ENCODE measurements around the gene ATP6V0D1. TPM values are rescaled to one million over a fixed set of nuclear protein-coding genes. Genes with fewer than 3 reads are reported as not detected.
A peak's percentile ranks its signal among the peaks of the same experiment; 100 is the strongest.

ATP6V0D1 gene
- total RNA-seq, 1 experiment from 2014 or later: 76.6 TPM

DNA sequence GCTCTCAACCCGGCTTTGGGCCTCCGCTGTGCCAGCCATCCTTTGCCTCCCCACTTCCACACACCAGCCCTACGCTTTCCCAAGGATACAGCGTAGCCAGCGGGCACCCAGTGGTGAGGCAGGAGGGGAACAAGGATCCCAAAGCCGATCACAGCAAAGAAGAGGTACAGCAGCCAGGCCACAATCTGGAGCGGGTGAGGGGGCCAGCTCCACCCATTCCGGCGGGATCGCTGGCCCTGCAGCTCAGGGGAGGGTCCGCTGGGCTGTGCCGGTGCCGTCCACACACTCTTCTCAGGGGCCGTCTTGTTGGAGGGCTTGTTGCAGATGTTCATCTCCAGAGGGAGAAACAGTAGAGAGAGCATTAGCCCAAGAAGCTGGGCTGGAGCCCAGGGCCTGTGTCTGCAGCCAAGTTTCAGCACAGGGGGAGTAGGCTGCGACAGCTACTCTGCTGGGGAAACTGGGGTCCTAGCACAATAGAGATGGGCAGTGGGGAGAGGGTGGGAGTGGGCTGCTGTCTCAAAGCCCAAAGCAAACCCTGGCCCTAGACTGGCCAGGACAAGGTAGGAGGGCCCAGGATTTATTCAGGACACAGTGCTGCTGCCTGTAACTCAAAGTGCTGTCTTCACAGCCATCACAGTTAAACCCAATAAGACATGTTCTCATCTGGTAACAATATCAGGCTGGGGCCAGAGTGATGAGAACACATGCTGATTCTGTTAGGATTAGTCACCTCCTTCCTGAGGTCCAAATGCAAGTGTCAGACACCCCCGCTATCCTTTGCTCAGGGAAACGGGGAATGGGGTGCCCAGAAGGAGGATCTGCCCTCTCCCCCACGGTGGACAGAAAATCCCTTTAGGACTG is 74.6 kb downstream of the ATP6V0D1 start:
- intact Hi-C loops (cut with micrococcal nuclease): no loop called here
- no peak for TF ChIP-seq EZH2 (IDR thresholded peaks at IDR 0.05; ENCODE audit: low read length, unreplicated experiment)
- TF ChIP-seq, protein P1, sequence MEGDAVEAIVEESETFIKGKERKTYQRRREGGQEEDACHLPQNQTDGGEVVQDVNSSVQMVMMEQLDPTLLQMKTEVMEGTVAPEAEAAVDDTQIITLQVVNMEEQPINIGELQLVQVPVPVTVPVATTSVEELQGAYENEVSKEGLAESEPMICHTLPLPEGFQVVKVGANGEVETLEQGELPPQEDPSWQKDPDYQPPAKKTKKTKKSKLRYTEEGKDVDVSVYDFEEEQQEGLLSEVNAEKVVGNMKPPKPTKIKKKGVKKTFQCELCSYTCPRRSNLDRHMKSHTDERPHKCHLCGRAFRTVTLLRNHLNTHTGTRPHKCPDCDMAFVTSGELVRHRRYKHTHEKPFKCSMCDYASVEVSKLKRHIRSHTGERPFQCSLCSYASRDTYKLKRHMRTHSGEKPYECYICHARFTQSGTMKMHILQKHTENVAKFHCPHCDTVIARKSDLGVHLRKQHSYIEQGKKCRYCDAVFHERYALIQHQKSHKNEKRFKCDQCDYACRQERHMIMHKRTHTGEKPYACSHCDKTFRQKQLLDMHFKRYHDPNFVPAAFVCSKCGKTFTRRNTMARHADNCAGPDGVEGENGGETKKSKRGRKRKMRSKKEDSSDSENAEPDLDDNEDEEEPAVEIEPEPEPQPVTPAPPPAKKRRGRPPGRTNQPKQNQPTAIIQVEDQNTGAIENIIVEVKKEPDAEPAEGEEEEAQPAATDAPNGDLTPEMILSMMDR (conservative IDR thresholded peaks at IDR 0.05; ENCODE audit: low read depth, low read length): no peak
- TF ChIP-seq EZH2phosphoT487 (IDR thresholded peaks at IDR 0.05; ENCODE audit: borderline replicate concordance, low read length): no peak
- H3K27me3 ChIP-seq (ENCODE audit: low read length): no peaks in the 10 kb centered on the region
- CTCF ChIA-PET: no interaction called here
- no peaks in the 10 kb centered on the region for H3K9me3 ChIP-seq (ENCODE audit: low read length)
- H3K27ac ChIP-seq (ENCODE audit: low read length): no peak overlapping the region
- no peak overlapping the region for H2AFZ ChIP-seq (ENCODE audit: low read length)
- H3K4me3 ChIP-seq (ENCODE audit: low read length): no peak overlapping the region
- H3F3A ChIP-seq (ENCODE audit: low read length, unreplicated experiment): no peaks in the 10 kb centered on the region
- BruUV-seq (replicated peaks): no TSS peak
- no peak overlapping the region for H3K9ac ChIP-seq (ENCODE audit: low read length)
- DNase-seq (peak; percentile 39), ATAC-seq (peak; percentile 65)
- H3K36me3 ChIP-seq (ENCODE audit: low read depth, low read length): no peaks in the 10 kb centered on the region
- POLR2A ChIA-PET (ENCODE audit: unreplicated experiment): no interaction called here
- no peak overlapping the region for H3K4me2 ChIP-seq (ENCODE audit: low read length)
- H3K79me2 ChIP-seq (ENCODE audit: low read length): no peaks in the 10 kb centered on the region
- H4K20me1 ChIP-seq (ENCODE audit: low read length): no peaks in the 10 kb centered on the region
- H3K9me2 ChIP-seq (replicated peaks; ENCODE audit: low read length): no peaks in the 10 kb centered on the region
- peaks cover 34% of the 10 kb centered on the region for H3K4me1 ChIP-seq (ENCODE audit: insufficient read depth, low read length)

DNA sequence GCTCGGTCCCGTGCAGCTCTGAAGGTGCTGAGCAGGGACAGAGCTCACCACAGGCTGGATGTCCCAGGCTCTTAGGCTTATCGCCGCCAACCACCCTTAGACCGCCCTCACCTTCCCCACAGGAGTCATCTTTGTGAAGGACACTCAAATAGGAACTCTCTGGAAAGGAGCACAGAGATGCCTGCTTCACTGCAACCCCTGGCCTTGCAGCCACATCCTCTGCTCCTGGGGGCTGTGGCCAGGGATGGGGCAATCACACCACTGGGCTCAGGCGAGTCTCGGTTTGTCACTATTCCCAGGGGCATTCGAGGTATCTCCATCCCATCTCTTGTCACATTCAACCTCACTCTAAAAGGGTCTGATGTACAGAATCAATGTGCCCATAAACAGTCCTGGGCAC is 75.6 kb downstream of the ATP6V0D1 start:
- peaks cover 34% of the 10 kb centered on the region for H3K4me1 ChIP-seq (ENCODE audit: insufficient read depth, low read length)
- H2AFZ ChIP-seq (ENCODE audit: low read length): no peak overlapping the region
- H3F3A ChIP-seq (ENCODE audit: low read length, unreplicated experiment): no peaks in the 10 kb centered on the region
- peak overlapping the region; percentile 44 for H3K4me2 ChIP-seq (ENCODE audit: low read length)
- H3K27ac ChIP-seq (ENCODE audit: low read length): peak overlapping the region; percentile 96
- no peaks in the 10 kb centered on the region for H3K27me3 ChIP-seq (ENCODE audit: low read length)
- H3K9me3 ChIP-seq (ENCODE audit: low read length): no peaks in the 10 kb centered on the region
- no peaks in the 10 kb centered on the region for H3K79me2 ChIP-seq (ENCODE audit: low read length)
- H3K36me3 ChIP-seq (ENCODE audit: low read depth, low read length): no peaks in the 10 kb centered on the region
- ChIA-PET CTCF (no interaction called here), POLR2A (ENCODE audit: unreplicated experiment) (no interaction called here)
- no peak for ATAC-seq
- no peak for DNase-seq
- TF ChIP-seq EZH2 (IDR thresholded peaks at IDR 0.05; ENCODE audit: low read length, unreplicated experiment) (no peak), EZH2phosphoT487 (IDR thresholded peaks at IDR 0.05; ENCODE audit: borderline replicate concordance, low read length) (no peak)
- TF ChIP-seq, protein P1 (conservative IDR thresholded peaks at IDR 0.05; ENCODE audit: low read depth, low read length): no peak
- no peak overlapping the region for H3K4me3 ChIP-seq (ENCODE audit: low read length)
- TSS peak; percentile 56 for BruUV-seq (replicated peaks)
- H3K9ac ChIP-seq (ENCODE audit: low read length): peak overlapping the region; percentile 21; the same call in 1 of the 2 replicates
- no peaks in the 10 kb centered on the region for H4K20me1 ChIP-seq (ENCODE audit: low read length)
- intact Hi-C loops (cut with micrococcal nuclease): no loop called here
- H3K9me2 ChIP-seq (replicated peaks; ENCODE audit: low read length): no peaks in the 10 kb centered on the region

DNA sequence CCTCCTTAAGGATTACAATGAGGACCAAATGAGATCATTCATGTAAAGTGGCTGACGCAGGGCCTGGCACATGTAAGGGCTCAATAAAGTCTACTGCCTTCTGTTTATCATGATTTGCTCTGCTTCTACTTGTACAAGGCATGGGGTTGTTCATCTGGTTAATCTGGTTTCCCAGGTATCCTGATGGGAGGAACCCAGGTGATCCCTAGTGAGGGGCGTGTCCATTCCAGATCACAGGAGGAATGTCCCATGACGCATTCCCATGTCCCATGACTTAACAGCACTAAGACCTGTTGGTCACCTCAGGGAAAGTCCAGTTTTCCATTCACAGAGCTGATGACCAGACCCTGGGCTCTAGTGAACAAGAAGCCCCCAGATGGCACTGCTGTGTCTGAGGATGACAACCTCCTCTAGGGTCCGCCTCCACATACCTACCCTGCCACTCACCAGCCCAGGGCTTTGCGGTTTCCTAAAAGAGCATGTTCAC is 76.2 kb downstream of the ATP6V0D1 start:
- no peaks in the 10 kb centered on the region for H3K9me2 ChIP-seq (replicated peaks; ENCODE audit: low read length)
- no peaks in the 10 kb centered on the region for H3K79me2 ChIP-seq (ENCODE audit: low read length)
- peak overlapping the region; percentile 62; the same call in 1 of the 2 replicates for H3K9ac ChIP-seq (ENCODE audit: low read length)
- no peak overlapping the region for H3K4me3 ChIP-seq (ENCODE audit: low read length)
- H4K20me1 ChIP-seq (ENCODE audit: low read length): no peaks in the 10 kb centered on the region
- peaks cover 34% of the 10 kb centered on the region for H3K4me1 ChIP-seq (ENCODE audit: insufficient read depth, low read length)
- H3F3A ChIP-seq (ENCODE audit: low read length, unreplicated experiment): no peaks in the 10 kb centered on the region
- no peaks in the 10 kb centered on the region for H3K27me3 ChIP-seq (ENCODE audit: low read length)
- peak overlapping the region; percentile 66 for H3K4me2 ChIP-seq (ENCODE audit: low read length)
- no TSS peak for BruUV-seq (replicated peaks)
- TF ChIP-seq EZH2 (IDR thresholded peaks at IDR 0.05; ENCODE audit: low read length, unreplicated experiment) (no peak), EZH2phosphoT487 (IDR thresholded peaks at IDR 0.05; ENCODE audit: borderline replicate concordance, low read length) (no peak)
- TF ChIP-seq, protein P1 (conservative IDR thresholded peaks at IDR 0.05; ENCODE audit: low read depth, low read length): no peak
- no peak overlapping the region for H2AFZ ChIP-seq (ENCODE audit: low read length)
- DNase-seq (peak; percentile 96), ATAC-seq (peak; percentile 83)
- ChIA-PET POLR2A (ENCODE audit: unreplicated experiment) (no interaction called here), CTCF (no interaction called here)
- no peaks in the 10 kb centered on the region for H3K9me3 ChIP-seq (ENCODE audit: low read length)
- H3K36me3 ChIP-seq (ENCODE audit: low read depth, low read length): no peaks in the 10 kb centered on the region
- intact Hi-C loops (cut with micrococcal nuclease): no loop called here
- peak overlapping the region; percentile 96 for H3K27ac ChIP-seq (ENCODE audit: low read length)

Measured in PC-3 (cell line).